Stomach smooth muscle (tissue), 2 donors: ENCODE results near the gene CADM2.

Experiments
- H3K27ac ChIP-seq: one replicate; pipeline ENCODE4 v1.7.0; 2013; ENCODE audit warnings: mild to moderate bottlenecking, low read length, inconsistent platforms
- H3K27me3 ChIP-seq, 2 donors: one replicate each; pipeline ENCODE4 v1.7.0; 2013; ENCODE audit warnings: low read length in 2 of 2; ENCODE audit not compliant: insufficient read depth in 2 of 2, control insufficient read depth in 1 of 2
- H3K36me3 ChIP-seq, 2 donors: one replicate each; pipeline ENCODE4 v1.7.0; 2013; ENCODE audit warnings: low read length in 2 of 2; ENCODE audit not compliant: control insufficient read depth in 2 of 2, insufficient read depth in 2 of 2
- H3K4me1 ChIP-seq: one replicate; pipeline ENCODE4 v1.7.0; 2013; ENCODE audit warnings: low read length; ENCODE audit not compliant: control insufficient read depth, insufficient read depth
- H3K4me3 ChIP-seq, 2 donors: one replicate each; pipeline ENCODE4 v1.7.0; 2013; ENCODE audit warnings: low read length in 2 of 2
- H3K9ac ChIP-seq, 2 donors: one replicate each; pipeline ENCODE4 v1.7.0; 2013; ENCODE audit warnings: low read length in 2 of 2, mild to moderate bottlenecking in 1 of 2
- H3K9me3 ChIP-seq, 2 donors: one replicate each; pipeline ENCODE4 v1.7.0; 2013; ENCODE audit warnings: low read length in 2 of 2; ENCODE audit not compliant: control insufficient read depth in 2 of 2
- donor health status: healthy.
- donor health status: Pancreatic carcinoma.

The CADM2 gene

DNA sequence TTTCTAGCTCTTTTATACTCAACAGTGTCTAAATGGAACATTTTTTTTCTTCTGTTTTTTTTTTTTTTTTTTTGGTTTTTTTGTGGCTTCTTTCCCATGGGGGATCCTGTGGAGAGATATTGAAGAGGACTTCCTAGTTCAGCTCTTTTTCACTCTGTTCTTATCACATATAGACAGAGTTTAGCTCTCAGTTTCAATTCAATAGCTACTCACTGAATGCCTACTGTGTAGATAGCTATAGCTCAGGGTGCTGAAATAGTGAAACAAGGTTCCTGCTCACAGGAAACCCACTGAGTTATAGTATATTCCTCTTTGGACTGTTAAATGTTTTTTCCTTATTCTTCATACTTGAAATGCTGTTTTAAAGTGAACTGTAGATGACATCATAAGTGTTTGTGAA lies 918.8 kb downstream of the CADM2 start:
- H3K9me3 ChIP-seq = no peaks in the 10 kb centered on the region
- H3K36me3 ChIP-seq = no peaks in the 10 kb centered on the region
- no peaks in the 10 kb centered on the region for H3K27me3 ChIP-seq
- no peaks in the 10 kb centered on the region for H3K4me1 ChIP-seq
- H3K4me3 ChIP-seq = no peak overlapping the region
- H3K27ac ChIP-seq = no peak overlapping the region
- H3K9ac ChIP-seq = no peak overlapping the region

DNA sequence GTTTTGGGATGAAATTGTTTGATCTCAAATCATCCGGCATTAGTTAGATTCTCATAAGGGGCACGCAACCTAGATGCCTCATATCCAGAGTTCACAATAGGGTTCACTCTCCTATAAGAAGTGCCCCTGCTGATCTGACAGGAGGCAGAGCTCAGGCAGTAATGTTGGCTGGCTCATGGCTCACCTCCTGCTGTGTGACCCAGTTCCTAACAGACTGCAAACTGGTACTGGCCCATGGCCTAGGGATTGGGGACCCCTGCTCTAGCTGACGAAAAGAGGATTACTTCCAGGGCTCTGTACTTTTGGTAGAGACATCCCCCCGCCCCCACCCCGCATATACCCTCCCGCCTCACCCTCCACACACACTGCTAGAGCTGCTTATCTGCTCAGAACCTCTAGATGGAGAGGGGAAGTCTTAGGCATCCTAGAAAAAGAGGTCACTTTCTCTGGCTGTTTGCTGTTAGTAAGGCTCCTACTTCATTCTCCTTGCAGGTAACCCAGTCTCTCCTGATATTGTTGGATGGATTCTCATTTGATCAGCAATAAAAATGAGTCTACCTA lies 923.1 kb downstream of the CADM2 start:
- no peak overlapping the region for H3K27ac ChIP-seq
- no peaks in the 10 kb centered on the region for H3K9me3 ChIP-seq
- H3K4me3 ChIP-seq = no peak overlapping the region
- H3K36me3 ChIP-seq = no peaks in the 10 kb centered on the region
- H3K9ac ChIP-seq = no peak overlapping the region
- H3K4me1 ChIP-seq = no peaks in the 10 kb centered on the region
- no peaks in the 10 kb centered on the region for H3K27me3 ChIP-seq

DNA sequence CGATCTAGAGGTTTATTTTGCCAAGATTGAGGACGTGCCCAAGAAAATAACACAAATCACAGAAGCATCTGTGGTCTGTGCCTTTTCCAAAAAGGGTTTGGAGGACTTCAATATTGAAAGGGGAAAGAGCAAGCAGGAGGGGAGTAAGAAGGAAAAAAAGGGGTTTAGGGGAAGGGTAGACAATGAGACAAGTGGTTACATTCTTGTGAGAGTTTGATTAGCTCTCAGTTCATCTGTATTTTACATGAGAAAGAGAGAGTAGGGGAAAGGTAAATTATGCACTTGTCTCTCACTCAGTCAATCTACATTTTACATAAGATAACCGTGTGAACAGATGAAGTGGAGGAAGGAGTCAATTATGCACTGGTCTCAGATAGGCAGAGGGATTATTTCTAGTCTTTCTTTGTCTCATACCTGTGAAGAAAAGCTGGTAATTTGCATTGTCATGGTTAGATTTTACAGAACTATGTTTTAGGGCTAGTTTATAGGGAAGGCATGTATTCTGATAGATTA lies 931.3 kb downstream of the CADM2 start:
- Histone ChIP-seq H3K4me3 (no peak overlapping the region), H3K9me3 (no peaks in the 10 kb centered on the region), H3K36me3 (no peaks in the 10 kb centered on the region), H3K27ac (no peak overlapping the region), H3K27me3 (no peaks in the 10 kb centered on the region), H3K9ac (no peak overlapping the region), H3K4me1 (no peaks in the 10 kb centered on the region)

DNA sequence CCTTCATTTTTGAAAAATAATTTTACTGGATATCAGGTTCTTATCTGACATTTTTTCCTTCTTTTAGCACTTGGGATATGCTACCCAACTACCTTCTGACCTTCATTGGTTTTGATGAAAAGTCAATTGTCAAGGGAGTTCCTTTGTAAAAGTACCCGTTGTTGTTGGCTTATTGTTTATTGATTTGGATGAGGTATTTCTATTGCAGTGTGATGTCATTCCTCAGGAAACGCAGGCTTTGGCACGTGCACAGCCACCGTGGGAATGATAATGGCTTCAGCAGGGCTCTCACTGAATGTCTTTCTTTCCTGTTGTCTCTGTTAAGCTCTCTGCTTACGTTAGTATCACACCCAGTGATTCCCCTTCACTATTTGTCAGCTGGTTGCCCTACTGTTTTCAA lies 944.6 kb downstream of the CADM2 start:
- Histone ChIP-seq H3K4me3 (no peak overlapping the region), H3K9ac (no peak overlapping the region), H3K27ac (no peak overlapping the region), H3K36me3 (no peaks in the 10 kb centered on the region), H3K9me3 (no peaks in the 10 kb centered on the region), H3K4me1 (no peaks in the 10 kb centered on the region), H3K27me3 (no peaks in the 10 kb centered on the region)

DNA sequence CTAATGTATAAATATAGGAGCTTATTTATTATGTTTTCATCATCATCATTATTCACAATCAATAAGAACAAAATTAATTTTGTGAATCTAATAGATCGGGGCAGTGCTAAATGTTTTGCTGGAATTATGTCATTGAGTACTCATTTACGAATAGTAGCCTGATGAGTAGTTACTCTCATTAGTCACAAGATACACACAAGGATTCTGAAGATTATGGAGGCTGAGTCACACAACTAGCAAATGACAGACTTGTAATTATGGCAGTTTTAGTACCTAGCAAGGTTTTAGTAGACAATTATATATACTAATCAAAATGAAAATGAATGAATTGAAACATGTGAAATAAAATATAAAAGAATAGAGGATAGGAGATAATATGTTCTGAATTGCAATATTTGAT lies 954.2 kb downstream of the CADM2 start:
- no peak overlapping the region for H3K9ac ChIP-seq
- no peaks in the 10 kb centered on the region for H3K4me1 ChIP-seq
- H3K27me3 ChIP-seq = no peaks in the 10 kb centered on the region
- no peak overlapping the region for H3K27ac ChIP-seq
- H3K9me3 ChIP-seq = no peaks in the 10 kb centered on the region
- H3K36me3 ChIP-seq = no peaks in the 10 kb centered on the region
- H3K4me3 ChIP-seq = no peak overlapping the region

DNA sequence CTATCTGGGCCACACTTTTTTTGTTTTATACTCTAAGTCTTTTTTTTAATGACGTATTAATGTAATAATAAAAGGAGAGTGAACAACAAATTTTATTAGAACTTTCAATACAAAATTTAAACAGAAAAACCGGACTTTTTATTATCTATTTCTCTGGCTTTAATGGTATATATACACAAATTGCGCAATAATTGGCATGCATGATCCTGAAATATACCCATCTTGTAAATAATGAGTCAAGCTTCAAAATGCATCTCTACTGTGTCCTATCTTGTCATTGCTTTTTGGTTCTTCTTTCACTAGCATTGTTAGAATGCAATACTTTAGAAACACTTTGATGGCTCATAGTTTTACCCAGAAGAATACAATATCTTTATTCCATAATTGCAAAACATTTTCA lies 963.6 kb downstream of the CADM2 start:
- H3K9ac ChIP-seq = no peak overlapping the region
- no peak overlapping the region for H3K4me3 ChIP-seq
- no peak overlapping the region for H3K27ac ChIP-seq
- H3K9me3 ChIP-seq = no peaks in the 10 kb centered on the region
- H3K27me3 ChIP-seq = no peaks in the 10 kb centered on the region
- H3K4me1 ChIP-seq = no peaks in the 10 kb centered on the region
- no peaks in the 10 kb centered on the region for H3K36me3 ChIP-seq

DNA sequence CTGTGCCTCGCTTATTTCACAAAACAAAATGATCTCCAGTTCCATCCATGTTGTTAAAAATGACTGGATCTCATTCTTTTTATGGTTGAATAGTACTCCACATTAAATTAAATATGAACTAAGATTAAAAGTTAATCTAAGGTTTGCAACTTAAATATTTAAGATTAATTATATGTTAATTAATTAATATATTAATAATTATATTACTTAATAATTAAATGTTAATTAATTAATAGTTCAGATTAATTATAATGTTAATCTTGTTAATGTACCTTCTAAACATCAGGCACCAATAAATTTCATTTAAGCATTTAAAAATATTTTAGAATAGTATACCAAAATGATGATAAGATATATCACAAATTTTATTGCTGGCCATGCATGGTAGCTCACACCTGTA lies 971.9 kb downstream of the CADM2 start:
- no peaks in the 10 kb centered on the region for H3K36me3 ChIP-seq

DNA sequence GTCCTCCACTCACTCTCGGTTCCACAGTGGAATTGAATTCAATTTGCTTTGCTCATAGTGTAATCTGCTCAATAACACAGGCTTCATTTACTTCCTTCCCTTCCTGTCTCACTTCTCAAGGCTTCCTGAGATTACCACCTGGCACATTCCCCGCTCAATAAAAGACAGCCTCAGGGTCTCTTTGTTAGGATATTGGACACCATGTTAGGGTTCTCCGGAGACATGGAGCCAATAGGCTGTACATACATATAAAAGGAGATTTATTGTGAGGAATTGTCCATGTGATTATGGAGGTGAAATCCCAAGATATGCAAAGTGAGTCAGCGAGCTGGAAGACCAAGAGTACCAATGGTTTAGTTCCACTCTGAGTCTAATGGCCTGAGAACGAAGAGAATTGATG lies 974.5 kb downstream of the CADM2 start:
- H3K9ac ChIP-seq = no peak overlapping the region
- H3K4me1 ChIP-seq = no peaks in the 10 kb centered on the region
- H3K36me3 ChIP-seq = no peaks in the 10 kb centered on the region
- H3K27ac ChIP-seq = no peak overlapping the region
- no peaks in the 10 kb centered on the region for H3K9me3 ChIP-seq
- no peaks in the 10 kb centered on the region for H3K27me3 ChIP-seq
- no peak overlapping the region for H3K4me3 ChIP-seq

More for the DNA sequence above, 971.9 kb downstream of the CADM2 start:
- Histone ChIP-seq H3K27ac (no peak overlapping the region), H3K9ac (no peak overlapping the region), H3K9me3 (no peaks in the 10 kb centered on the region), H3K4me1 (no peaks in the 10 kb centered on the region), H3K27me3 (no peaks in the 10 kb centered on the region), H3K4me3 (no peak overlapping the region)

DNA sequence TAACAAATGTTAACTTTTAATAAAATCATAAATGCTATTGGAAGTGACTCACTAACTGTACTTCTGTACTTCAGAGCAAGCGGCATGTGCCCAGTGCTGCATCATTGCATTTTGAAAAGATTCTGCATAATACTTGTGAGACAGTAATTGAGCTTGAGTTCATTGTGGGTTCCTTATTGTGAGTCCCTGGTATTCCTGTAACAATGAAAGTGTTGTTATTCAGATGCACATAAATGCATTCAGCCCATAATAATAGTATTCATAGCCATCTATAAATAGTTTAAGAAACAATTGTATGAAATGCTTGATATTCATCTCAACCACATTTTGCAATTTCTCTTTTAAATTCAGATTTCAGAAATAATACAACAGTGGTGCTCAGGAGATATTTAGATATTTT lies 976.4 kb downstream of the CADM2 start:
- Histone ChIP-seq H3K9me3 (no peaks in the 10 kb centered on the region), H3K27me3 (no peaks in the 10 kb centered on the region), H3K9ac (no peak overlapping the region), H3K4me3 (no peak overlapping the region), H3K36me3 (no peaks in the 10 kb centered on the region), H3K4me1 (no peaks in the 10 kb centered on the region), H3K27ac (no peak overlapping the region)

DNA sequence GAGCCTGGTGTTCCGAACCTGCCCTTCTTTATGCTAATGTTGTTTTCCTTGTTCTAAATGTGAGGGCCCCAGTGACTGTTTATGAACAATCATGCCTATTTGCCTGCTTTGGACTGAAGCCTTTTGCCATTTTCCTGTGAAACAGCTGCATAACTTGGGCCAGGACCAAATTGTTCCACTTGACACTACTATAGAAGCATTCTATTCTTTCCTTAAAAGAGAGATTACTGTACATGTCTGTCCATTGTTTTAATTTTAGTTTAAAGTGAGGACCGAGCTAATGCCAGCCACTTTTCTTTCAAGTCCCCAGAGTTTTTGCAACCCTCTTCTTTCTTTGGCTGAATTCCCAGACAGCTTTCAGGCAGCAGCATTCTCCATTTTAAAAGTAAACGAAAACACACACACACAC lies 980.3 kb downstream of the CADM2 start:
- H3K27me3 ChIP-seq = no peaks in the 10 kb centered on the region
- no peak overlapping the region for H3K9ac ChIP-seq
- H3K27ac ChIP-seq = no peak overlapping the region
- no peaks in the 10 kb centered on the region for H3K9me3 ChIP-seq
- H3K4me1 ChIP-seq = no peaks in the 10 kb centered on the region
- H3K36me3 ChIP-seq = no peaks in the 10 kb centered on the region
- H3K4me3 ChIP-seq = no peak overlapping the region

DNA sequence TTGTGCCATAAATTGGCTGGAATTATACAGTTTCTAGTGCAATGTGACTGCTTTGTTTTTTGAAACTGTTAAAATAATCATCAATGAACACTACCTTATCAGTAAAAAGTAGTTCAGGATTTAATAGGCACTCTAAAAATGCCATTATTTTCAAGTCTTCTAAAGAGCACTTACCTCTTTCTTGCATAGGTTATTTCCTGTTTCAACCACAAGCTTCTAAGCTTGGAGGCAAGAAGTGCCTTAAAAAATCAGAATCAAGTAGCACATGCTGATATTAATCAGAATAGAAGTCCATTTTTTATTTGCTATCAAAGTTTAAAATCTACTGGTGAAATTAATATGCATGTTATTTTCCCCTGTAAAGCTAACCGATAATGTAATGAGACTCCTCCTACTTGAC lies 991.6 kb downstream of the CADM2 start:
- Histone ChIP-seq H3K9me3 (no peaks in the 10 kb centered on the region), H3K36me3 (no peaks in the 10 kb centered on the region), H3K4me3 (no peak overlapping the region), H3K27me3 (no peaks in the 10 kb centered on the region), H3K9ac (no peak overlapping the region), H3K27ac (no peak overlapping the region), H3K4me1 (no peaks in the 10 kb centered on the region)
